K562 (cell line): ENCODE results near the gene FBXO17. TPM values are rescaled to one million over a fixed set of nuclear protein-coding genes. Genes with fewer than 3 reads are reported as not detected.

ENCODE experiments used
- ATF7 ChIP-seq: fragments of 450-650 bp; IDR thresholded peaks from 2 replicates; pipeline ENCODE4 v1.7.1; 2014; ENCODE audit warnings: mild to moderate bottlenecking, moderate library complexity
- CTCF ChIP-seq, 3 experiments: IDR thresholded peaks in 2 of 3; conservative IDR thresholded peaks in 1 of 3; 2 replicates each; pipeline ENCODE4 v1.5.1; 2011 to 2012; ENCODE audit warnings: low read length in 3 of 3, mild to moderate bottlenecking in 3 of 3, control low read depth in 2 of 3, improper control_type of control experiment in 1 of 3, inconsistent platforms in 1 of 3, low read depth in 1 of 3, mixed read lengths in 1 of 3, moderate library complexity in 1 of 3; ENCODE audit not compliant: insufficient read depth in 2 of 3
- DEAF1 ChIP-seq: fragments of 450-650 bp; formaldehyde crosslinking; IDR thresholded peaks from 2 replicates; pipeline ENCODE4 v1.4.0; 2020; ENCODE audit warnings: mild to moderate bottlenecking, moderate library complexity
- FOS ChIP-seq: IDR thresholded peaks from 3 replicates; pipeline ENCODE4 v1.6.1; 2011; ENCODE audit not compliant: insufficient read length; ENCODE audit errors: extremely low read depth
- FOXK2 ChIP-seq, 2 experiments: fragments of 450-650 bp; IDR thresholded peaks in 1 of 2; conservative IDR thresholded peaks in 1 of 2; 2 replicates each; pipeline ENCODE4 v1.6.1; 2016; ENCODE audit warnings: low read depth in 2 of 2, mild to moderate bottlenecking in 1 of 2
- GTF2B ChIP-seq: IDR thresholded peaks from 2 replicates; pipeline ENCODE4 v1.6.1; 2011; ENCODE audit not compliant: insufficient read length; ENCODE audit errors: extremely low read depth
- KHSRP ChIP-seq: fragments of 450-650 bp; IDR thresholded peaks from 2 replicates; pipeline ENCODE4 v1.6.1; 2017
- PATZ1 ChIP-seq: fragments of 250-450 bp; sonication (Bioruptor Pico); IDR thresholded peaks from 2 replicates; pipeline ENCODE4 v1.5.0; 2020; ENCODE audit warnings: mild to moderate bottlenecking, borderline replicate concordance
- PCBP1 ChIP-seq: fragments of 200-400 bp; formaldehyde crosslinking; IDR thresholded peaks from 2 replicates; pipeline ENCODE4 v1.6.1; 2018; ENCODE audit warnings: mild to moderate bottlenecking, low read depth, low read length; ENCODE audit not compliant: poor library complexity, severe bottlenecking
- USF1 ChIP-seq: sonication (generic); formaldehyde crosslinking; IDR thresholded peaks from 2 replicates; pipeline ENCODE4 v1.9.0; 2022; ENCODE audit warnings: mild to moderate bottlenecking, missing genetic modification reagents
- ZNF263 ChIP-seq: sonication (generic); formaldehyde crosslinking; IDR thresholded peaks from 2 replicates; pipeline ENCODE4 v1.8.0; 2022; ENCODE audit warnings: mild to moderate bottlenecking, missing genetic modification reagents, borderline replicate concordance
- ZNF639 ChIP-seq, 2 experiments: fragments of 200-800 bp in 1 of 2; sonication (Bioruptor generic) in 1 of 2; sonication (generic) in 1 of 2; formaldehyde crosslinking in 1 of 2; IDR thresholded peaks in 1 of 2; conservative IDR thresholded peaks in 1 of 2; 2 replicates each; pipeline versions ENCODE4 v1.5.0 to v1.6.1; 2016 to 2020; ENCODE audit warnings: missing compliant biosample characterization in 1 of 2, missing genetic modification characterization in 1 of 2, missing genetic modification reagents in 1 of 2
- polyA plus RNA-seq, 8 experiments: library from polyadenylated mRNA; depleted of rRNA in 4 of 8; stranded (reverse) in 5 of 8; unstranded in 3 of 8; fragments of >200 nt; fragmentation: Nextera tagmentation in 2 of 8; fragmentation: Illumina TruSeq in 1 of 8; extraction: Ambion mirVana in 2 of 8; extraction: Trizol in 1 of 8; gene quantifications; 2 replicates each; pipeline versions ENCODE4 v1.2.1 to v1.2.3, GENCODE V29; 2011 to 2014; ENCODE audit warnings: inconsistent platforms in 1 of 8, missing spikeins in 1 of 8
- total RNA-seq, 7 experiments: library from RNA; depleted of rRNA in 6 of 7; stranded (reverse); fragments of >200 nt in 6 of 7; fragmentation: Illumina TruSeq in 2 of 7; extraction: Trizol in 2 of 7; gene quantifications; 2 replicates each; pipeline versions ENCODE4 v1.2.1 to v1.2.3, GENCODE V29; 2011 to 2021; ENCODE audit warnings: low replicate concordance in 1 of 7

Gene FBXO17
- total and polyA plus RNA-seq, 9 of the 15 experiments (the other 6 are each of a cell fraction or from before 2014, with no cell fraction given): 4.1 to 27.1 (median 19.0) TPM

GRCh38 chr19:38899447-38900201 is 75.9 kb downstream of the FBXO17 start, which contains the start of the genes NFKBIB and SIRT2 (continued):
- TF ChIP-seq PATZ1 (CRISPR knock-in tag) (no peak), KHSRP (peak; percentile 86), GTF2B (no peak), ZNF639 (CRISPR knock-in tag; conservative IDR thresholded peaks at IDR 0.05 in 1 of 2, IDR thresholded peaks at IDR 0.05 in 1 of 2) (peak in 1 of 2 experiments; percentile 77; a peak in 1 of 4 replicates), ZNF263 (CRISPR knock-in tag) (peak; percentile 83; the same call in 1 of the 2 replicates), DEAF1 (CRISPR knock-in tag) (no peak), FOXK2 (conservative IDR thresholded peaks at IDR 0.05 in 1 of 2, IDR thresholded peaks at IDR 0.05 in 1 of 2; ENCODE audit: low read depth in 2 of 2) (peak; percentile 83 to 86), FOS (peak; percentile 96), CTCF (IDR thresholded peaks at IDR 0.05 in 2 of 3, conservative IDR thresholded peaks at IDR 0.05 in 1 of 3; ENCODE audit: insufficient read depth in 2 of 3, low read depth in 1 of 3, low read length in 3 of 3) (peak in 1 of 3 experiments; percentile 27; a peak in 2 of 6 replicates), PCBP1 (no peak), USF1 (CRISPR knock-in tag) (peak; percentile 80), ATF7 (peak; percentile 93)
